HPDE6-E6E7 (cell line): ENCODE measurements around the gene EFHC2.
A peak's percentile ranks its signal among the peaks of the same experiment; 100 is the strongest.
"Not testable (repeated sequence)": the region's sequence is repeated elsewhere in the genome, so short reads cannot be mapped to it uniquely, and the experiment has no call there.

ENCODE experiments used
- DNase-seq: peaks from one replicate; pipeline ENCODE4 v3.0.0; 2011; ENCODE audit warnings: missing footprints; ENCODE audit errors: extremely low spot score

The EFHC2 gene

DNA sequence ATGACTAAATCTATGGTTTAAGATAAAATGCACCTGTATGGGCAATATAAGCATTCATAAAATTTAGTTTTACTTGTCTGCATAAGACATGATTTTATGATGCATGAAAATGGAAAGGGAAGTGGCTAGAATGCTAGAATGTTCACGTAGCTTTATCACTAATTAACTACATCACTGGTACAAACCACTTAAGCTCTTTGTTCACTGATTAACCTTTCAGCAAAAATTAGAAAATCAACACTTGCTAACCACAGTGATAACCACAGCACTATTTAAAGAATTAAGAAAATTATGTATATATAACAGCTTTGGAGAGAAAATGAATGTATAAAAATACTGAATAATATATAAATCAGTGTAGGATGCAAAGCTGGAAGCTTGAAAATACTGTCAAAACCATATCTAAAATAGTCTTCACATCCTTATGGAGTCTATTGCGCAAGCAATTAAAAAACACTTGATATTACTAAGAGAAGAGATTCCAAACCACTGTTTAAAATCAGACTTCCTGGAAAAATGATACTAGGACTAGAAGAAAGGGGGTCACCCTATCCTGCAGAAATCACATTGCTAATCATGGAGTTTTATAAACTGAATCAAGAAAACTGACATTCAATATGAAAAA, 51.9 kb downstream of the EFHC2 start:
- DNase-seq: no peak

DNA sequence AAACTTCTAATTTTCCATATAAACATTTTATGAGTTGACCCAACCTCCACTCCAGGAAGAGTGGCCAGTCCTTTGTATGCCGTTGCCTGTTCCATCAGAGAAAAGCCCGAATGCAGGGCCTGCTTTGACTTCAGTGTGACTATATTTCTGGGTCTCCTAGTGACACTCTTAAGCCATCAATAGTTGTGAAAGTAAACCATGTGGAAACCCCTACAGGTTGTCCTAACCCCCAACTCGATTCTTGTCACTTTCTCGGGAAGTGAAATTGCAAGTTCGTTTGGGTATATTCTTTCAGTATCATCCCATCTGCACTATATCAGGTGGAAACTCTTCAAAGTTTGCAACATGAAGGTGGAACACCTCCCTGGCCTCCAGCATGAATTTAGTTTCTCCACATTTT, 52.8 kb downstream of the EFHC2 start:
- no peak for DNase-seq

DNA sequence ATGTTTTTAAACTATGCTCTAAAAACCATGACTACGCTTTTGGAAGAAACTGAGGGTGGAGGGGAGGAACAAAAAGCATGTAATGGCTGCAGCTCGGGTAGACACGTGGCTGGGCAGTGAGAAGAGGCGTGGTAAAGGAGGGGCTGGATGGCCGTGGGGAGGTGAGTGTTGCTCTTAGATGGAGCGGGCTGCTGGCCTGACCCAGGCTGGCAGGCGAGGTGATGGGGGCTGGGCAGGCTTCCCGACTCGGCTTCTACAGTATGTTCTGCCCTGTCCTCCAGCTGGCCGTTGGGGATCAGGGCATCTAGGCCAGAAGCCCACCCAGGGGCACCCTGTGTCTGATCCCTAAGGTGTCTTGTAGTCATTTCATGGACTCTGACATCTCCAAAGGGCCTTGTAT, 60.7 kb downstream of the EFHC2 start:
- DNase-seq: no peak

DNA sequence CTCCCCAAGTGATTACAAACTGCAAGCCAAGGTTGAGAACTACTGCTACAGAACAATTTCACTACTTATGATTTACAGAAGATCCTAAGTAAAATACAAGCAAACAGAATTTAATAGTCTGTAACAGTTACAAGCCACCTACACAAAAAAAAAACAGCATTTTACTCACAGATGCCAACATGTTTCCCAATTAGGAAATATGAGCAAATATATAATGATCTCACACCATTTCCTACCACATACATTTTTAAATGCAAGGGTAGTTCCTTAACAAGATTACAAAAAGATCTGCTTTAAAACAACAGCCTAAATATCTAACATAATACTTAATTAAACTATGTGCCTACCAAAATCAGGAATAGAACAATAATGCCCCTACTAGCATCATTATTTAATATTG, 63.4 kb downstream of the EFHC2 start:
- DNase-seq: no peak

DNA sequence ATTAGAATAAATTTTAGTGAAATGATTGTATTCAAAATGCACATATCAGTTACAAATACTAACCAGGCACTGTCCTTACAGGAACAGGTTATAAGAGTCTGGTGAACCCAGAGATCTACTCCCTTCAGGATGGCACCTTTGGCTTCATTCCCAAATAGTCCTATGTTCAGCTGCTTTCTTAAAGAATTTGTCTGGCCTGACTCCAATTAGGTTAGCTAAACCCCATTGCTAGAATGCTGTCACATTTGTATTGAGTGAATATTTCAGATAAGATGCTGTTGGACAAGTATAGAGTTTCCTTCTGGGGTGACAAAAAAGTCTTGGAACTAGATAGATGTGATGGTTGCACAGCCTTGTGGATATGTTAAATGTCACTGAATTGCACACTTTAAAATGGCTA, 69.4 kb downstream of the EFHC2 start:
- DNase-seq: no peak

DNA sequence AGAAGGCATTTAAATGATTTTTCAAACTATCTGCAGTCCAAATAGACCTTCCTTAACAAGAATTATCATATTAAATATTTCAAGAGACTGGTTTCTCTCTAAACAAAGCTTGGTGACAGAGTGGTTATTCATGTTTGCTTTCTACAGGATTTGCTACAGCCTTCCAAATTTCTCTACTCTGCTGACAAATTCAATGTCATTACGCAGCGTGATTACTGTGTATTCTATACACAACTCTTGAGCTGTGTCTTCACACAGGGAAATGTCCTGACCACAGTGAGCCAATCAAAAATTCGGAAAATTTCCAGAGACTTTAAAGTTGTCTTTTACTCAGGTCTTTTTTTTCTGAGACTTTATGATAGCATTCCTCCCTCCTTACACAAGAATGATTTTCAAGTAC, 75.6 kb downstream of the EFHC2 start:
- no peak for DNase-seq

DNA sequence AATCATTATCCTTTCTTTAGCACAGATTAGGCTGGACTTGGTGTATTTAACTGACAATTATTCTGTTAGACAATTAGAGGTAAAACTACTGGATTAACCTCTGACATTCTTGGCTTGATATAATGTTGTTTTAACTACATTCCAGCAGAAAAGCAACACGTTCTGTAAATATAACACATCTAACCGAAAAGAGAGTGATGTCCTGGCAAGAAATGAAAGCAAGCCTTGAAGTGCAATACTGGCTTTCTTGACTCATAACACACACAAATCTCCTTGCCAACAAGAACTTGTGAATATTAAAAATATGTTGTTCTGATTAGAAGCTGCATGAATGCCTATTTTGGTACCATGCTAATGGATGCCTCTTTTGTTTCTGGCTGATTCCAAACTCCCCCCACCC, 76.4 kb downstream of the EFHC2 start:
- DNase-seq: no peak

DNA sequence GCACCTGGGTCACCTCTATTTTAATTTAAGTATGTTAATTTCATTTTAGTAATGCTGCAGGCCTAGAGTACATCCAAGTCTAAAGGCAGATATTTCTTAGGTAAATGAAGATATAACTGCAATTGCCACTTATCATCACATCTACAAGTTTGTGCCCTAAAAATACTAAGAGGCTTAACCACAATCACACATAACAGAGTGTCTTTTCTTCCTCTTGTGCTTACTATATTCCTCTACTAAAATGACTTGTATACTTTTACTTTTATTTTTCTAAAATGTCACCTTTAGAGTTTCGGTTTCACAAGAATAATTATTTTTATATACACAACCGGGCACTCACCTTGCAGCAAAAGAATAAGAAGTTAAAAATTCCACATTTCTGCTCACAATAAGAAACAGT, 77.9 kb downstream of the EFHC2 start:
- no peak for DNase-seq

DNA sequence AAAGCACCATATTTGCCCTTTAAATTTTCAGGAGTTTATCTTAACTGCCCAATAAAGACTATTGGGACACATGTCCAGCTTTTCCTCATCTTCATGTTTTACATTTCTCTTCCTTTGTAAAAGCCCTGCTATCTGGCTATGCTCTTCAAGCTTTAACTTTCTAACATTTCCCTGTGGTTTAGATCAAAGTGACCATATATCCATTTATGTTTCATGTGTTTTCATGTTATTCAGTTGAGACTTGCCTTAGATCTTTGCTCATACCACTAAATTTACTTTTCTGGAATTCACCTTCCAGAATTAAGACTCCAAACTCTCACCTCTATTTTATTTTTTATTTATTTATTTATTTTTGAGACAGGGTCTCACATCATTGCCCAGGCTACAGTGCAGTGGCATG, 78.5 kb downstream of the EFHC2 start:
- DNase-seq: no peak

DNA sequence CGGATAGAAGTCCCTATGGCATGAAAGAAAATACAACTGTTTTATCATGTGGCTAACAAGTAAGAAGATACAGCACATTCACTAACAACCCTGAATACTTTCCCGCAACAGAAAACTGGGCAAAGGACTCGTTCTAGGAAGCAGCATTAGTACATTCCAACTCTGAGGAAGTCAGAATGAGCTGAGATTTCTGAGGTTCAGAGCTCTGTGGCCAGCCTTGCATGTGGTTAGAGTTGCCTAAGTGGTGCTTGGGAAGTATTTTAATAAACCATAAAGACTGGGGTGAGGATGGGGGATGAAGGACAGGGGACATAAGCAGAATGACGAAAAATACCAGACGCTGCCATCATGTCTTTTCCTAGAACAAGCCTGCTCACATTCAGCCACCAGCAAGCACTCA, 82.2 kb downstream of the EFHC2 start:
- no peak for DNase-seq

DNA sequence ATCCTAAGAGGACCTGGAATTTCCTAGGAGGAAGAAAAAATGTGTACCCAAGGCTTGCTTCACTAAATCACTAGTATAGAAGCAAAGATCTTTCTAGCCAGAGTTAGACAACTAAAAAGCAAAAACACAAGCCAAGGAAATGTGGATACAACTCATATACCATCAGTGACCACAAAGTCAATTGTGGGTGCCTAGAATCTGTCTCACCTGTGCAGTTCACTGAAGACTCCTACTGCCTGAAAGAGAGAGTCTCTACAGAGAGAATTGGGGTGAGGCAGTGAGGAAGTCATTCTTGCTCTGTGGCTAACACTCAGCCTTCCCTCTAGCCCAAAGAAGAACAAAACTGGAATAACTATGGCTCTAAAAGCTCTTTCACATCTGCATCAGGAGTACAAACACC, 82.9 kb downstream of the EFHC2 start:
- DNase-seq: no peak

DNA sequence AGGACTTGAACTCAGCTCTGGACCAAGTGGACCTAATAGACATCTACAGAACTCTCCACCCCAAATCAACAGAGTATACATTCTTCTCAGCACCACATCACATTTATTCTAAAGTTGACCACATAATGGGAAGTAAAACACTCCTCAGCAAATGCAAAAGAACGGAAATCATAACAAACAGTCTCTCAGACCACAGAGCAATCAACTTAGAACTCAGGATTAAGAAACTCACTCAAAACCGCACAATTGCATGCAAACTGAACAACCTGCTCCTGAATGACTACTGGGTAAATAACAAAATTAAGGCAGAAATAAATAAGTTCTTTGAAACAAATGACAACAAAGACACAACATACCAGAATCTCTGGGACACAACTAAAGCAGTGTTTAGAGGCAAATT, 87.7 kb downstream of the EFHC2 start:
- DNase-seq: not testable (repeated sequence)

DNA sequence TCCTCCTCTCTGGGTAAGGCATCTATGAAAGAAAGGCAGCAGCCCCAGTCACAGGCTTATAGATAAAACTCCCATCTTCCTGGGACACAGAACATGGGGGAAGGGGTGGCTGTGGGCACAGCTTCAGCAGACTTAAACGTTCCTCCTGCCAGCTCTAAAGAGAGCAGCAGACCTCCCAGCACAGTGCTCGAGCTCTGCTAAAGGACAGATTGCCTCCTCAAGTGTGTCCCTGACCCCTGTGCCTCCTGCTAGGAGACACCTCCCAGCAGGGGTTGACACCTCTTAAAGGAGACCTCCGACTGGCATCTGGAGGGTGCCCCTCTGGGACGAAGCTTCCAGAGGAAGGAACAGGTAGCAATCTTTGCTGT, 89.9 kb downstream of the EFHC2 start:
- DNase-seq: no peak

DNA sequence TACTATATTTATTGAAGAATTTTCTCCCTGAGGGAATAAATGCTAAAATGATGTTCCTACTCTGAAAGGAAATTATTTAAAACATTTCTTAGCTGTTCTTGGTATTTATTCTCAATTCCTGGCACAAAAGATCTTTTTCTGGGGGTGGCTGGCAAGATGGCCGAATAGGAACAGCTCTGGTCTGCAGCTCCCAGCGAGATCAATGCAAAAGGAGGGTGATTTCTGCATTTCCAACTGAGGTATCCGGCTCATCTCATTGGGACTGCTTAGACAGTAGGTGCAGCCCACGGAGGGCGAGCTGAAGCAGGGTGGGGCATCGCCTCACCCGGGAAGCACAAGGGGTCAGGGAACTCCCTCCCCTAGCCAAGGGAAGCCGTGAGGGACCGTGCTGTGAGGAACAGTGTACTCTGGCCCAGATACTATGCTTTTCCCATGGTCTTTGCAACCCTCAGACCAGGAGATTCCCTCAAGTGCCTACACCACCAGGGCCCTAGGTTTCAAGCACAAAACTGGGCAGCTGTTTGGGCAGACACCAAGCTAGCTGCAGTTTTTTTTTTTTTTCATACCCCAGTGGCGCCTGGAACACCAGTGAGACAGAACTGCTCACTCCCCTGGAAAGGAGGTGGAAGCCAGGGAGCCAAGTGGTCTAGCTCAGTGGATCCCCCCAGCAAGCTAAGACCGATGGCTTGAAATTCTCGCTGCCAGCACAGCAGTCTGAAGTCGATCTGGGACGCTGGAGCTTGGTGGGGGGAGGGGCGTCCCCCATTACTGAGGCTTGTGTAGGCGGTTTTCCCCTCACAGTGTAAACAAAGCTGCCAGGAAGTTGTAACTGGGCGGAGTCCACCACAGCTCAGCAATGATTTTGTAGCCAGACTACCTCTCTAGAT, 90.5 kb downstream of the EFHC2 start:
- DNase-seq: not testable (repeated sequence)

DNA sequence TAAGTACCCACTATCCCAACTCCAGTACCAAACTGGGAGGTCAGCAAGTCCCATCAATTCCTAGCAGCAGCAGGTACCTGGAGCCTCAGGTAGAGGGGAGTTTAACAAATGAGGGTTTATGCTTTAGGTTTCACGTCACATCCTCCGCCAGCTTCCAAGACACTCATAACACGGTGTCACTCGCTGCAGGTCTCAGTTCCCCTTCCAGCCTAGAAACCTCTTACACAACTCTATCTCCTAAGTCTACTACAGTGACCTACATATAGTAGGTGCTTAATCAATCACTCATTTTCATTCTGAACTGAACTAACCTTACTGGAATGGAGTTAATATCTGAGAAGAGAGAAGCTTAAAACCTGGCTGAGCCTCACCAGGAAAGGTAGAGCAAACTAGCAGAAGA, 96.0 kb downstream of the EFHC2 start:
- no peak for DNase-seq

DNA sequence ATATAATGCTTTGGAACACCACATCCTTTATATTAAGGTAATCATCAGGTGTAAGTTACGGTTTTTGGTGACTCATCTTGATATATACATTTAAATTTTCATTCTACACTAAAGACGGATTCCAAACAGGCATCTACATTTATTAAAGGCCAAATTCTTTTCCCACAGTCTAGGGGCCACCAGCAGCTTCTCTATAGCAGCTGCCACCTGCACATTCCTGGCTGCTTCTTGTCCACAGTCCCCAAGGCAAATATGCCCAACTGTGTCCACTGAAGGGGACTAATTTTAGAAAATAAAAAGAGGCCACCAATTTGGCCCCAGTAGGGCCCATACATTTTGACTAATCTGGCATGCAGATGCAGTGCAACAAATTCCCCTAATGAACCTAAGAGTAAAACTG, 96.6 kb downstream of the EFHC2 start:
- no peak for DNase-seq

DNA sequence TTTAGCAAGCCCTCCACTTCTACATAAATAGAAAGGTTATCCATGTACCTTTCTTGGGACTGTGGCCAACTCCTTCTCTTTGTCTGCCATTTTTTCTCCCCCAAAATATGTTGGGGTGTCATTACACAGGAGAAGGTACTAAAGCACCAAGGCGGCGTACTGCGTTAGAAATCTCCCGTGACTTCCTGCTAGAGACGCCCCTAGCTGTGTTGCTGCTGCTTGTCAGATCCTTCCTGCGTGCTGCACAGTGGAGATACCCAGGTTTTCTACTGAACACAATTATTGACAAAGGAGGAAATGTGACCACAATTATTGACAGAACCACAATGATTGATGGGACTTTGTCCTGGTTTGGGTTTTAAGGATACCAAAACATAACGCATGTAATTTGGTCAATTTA, 97.7 kb downstream of the EFHC2 start:
- no peak for DNase-seq

DNA sequence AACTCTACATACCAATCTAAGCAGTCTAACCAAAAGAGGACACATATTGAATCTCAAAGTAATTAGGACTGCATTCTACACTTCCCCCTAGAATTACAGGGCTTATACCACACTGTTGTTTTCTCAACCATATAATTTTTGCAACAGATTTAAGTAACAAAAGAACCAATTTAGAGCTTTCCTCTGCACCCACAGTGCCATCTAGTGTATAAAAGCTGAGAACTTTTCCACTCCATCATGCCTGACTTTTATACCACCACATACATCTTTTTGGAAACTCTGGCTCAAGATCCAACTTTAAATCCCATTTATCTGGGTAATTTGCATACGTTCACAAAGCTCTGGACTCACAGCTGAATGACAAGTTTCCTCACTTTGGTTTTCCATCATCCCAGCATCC, 99.5 kb downstream of the EFHC2 start:
- DNase-seq: peak; percentile 4

DNA sequence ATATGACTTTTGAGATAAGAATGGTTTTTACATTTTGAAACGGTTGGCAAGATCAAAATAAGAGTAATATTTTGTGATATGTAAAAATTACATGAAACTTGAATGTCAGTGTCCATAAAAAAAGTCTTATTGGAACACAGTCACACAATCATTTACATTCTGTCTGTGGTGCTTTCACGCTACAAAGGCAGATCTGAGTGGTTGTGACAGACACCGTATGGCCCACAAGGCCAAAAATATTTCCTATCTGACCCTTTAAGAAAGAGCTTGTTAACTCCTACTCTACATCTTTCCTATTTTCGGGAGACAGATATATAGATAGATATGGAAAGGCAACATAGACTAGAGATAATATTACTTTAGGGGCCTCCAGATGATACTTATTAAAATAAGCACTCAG, 101.9 kb downstream of the EFHC2 start:
- DNase-seq: no peak

DNA sequence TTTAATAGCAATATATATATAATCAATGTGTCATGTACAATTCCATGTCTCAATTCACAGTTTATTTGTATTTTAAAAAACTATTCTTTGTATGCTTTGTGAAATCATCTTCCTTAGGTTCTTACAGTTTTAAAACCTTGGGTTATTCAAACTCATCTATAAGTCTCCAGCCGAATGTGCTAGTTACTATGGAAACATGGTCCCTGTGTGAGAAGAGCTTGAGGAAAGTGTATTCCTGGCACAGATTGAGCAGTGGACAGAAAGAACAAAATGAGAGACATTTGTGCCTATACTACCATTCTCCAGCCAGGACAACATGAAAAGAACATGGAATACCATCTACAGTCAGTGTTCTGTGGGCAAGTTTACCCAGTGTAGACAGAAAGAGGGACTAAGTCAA, 103.4 kb downstream of the EFHC2 start:
- no peak for DNase-seq

DNA sequence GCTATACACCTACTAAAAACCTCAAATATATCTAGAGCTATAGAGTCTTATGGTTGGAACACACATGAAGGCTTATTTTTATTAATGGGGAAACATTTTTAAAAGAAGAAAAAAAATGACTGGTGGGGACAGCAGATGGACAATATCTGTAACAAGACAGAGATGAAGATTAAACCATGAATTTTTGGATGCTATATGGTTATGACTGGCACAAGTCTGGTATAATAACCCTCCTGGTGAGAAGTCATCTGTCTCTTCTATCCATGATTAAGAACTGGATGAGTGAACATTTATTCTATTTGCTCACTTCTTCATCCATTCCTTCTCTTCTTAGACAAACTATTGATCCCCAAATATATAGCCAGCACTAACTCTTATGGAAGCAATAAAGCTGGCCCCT, 104.4 kb downstream of the EFHC2 start:
- DNase-seq: no peak

DNA sequence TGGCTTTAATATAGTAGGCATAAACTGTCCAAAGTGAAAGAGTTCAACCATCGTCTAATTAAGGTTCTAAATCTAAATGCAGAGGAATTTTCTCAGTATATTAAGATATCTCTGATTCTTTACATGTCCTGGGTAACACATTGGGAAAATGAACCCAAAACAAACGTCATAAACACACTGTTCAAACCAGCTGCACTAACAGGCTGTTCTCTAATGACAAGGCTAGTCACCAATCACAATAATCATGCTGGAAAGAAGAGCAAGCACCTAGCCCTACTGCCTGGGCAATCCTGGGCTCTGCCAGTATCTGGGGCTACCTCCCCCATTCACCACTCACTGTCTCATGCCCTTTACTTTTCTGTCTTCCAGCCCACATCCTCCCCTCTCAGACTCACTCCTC, 107.9 kb downstream of the EFHC2 start:
- no peak for DNase-seq

DNA sequence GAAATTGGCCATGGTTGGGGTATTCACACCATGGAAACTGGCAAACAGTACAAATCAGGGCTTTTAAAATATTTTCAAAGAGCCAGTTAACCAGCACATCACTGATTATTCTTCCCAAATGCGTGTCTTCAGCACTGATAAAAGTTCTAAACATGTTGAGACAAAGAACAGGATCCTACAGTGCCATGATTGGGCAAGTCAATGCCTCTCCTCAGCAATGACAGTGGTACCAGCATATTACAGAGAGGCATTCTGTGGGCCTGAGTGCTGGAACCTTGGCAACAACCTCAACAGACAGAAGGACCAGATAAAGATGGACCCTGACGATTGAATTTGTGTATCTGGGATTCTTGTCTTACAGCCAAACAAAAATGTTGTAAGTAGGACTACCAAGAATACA, 108.9 kb downstream of the EFHC2 start:
- DNase-seq: no peak

DNA sequence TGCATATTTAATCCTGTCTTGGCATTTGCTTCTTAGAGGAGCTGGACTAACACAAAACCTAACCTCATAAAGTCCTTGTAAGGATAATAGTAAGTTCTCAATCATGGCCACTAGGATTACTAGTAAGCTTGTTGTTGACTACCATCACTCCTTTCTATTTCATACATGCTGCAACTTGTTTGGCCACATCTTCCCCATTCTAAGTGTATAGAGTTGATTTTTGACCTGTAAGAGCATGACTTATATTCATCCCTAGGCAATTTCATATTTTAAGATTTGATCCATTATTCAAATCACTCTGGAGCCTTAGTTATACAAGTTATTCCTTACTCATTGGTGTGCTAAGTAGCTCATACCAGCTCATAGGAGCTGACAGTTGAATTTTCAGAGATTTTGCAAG, 109.4 kb downstream of the EFHC2 start:
- DNase-seq: peak; percentile 12
